ENCODE data around the gene KCNJ6.

The KCNJ6 gene

DNA sequence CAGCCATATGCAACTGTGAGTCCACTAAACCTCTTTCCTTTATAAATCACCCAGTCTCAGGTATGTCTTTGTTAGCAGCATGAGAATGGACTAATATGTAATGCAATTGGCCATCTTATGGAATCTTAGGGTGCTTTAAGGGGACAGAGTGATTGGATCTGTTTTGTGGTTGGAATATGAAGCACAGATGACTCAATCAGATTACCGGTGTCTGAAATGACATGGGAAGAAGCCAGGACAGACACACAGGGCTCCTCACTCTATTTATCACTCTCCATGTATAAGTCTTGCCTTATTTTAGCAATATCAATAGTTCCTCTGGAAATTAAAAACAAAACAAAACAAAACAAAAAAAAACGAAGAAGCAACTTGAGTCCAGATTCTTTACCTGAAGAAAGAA lies 12.9 kb downstream of the KCNJ6 start:
- DNase-seq, result no peak

DNA sequence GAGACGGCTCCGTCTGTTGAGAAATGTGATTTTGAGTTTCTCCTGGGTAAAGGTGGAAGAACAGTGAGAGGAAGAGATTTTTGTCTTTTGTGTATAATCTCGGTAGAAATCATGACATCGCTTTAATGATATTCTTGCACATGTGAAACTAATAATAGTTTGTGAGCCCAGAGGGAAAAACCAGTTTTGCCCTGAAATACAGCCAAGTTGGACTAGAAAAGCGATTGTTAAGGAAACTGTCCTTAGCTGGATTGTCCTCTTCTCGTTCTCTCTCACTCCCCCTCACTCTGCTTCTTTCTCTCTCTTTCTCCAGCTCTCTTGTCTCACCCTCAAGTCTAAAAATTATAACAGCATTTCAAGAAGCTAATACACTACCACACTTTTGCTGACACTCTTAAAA lies 17.1 kb downstream of the KCNJ6 start:
- no peak for DNase-seq

DNA sequence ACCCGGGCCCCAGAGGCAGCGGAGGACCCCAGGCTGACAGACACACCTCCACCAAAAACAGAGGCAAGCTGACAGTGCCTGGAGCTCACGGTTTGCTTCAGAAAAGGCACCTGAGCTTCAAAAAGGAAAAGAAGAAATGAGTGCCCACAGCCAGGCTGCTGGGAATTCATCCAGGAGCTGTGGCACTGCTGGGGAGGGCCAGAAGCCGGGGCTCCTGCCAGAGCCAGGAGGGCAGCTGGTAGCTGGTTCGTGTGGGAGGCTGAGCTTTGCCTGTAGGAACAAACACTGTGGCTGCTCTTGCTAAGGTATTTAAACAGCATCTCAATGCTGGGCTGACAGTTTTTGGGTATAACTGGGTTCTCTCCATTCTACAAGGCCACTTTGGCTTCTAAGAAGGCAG lies 19.5 kb downstream of the KCNJ6 start:
- no peak for DNase-seq

DNA sequence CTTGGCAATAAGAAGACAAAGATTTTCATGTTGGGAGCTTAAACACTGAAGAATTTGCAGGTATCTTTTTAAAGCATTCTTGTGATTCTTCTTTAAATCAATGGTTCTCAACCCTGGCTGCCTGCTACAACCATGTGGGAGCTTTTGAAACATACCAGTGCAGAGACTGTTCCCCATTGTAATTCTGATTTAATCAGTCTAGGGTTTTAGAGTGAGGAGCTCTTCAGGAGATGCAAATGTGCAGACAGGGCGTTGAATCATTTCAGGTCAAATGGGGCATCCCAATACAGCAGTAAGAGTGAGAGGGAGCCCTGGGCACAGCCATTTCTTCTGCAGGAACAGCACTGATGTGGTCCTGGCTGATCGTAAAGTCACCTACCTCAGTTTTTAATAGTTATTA lies 24.3 kb downstream of the KCNJ6 start:
- DNase-seq, result no peak

DNA sequence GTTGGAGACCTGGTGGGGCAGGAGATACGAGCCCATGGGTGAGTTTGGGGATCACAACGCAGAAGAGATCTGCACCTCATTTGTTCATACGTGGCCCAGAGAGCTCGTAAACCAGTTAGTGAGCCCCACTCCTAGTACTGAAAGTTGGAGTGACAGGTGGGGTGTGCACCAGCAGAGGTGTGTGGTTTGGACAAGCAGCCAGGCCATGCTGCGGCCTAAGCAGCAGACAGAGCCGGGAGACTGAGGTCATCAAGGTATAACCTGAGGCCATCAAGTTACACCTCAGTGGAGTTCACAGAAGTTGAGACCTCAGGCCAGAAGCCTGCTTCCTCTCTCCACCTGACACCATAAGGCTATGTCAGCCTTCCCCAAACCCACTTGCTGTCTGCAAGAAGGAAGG lies 27.6 kb downstream of the KCNJ6 start:
- DNase-seq, result no peak

DNA sequence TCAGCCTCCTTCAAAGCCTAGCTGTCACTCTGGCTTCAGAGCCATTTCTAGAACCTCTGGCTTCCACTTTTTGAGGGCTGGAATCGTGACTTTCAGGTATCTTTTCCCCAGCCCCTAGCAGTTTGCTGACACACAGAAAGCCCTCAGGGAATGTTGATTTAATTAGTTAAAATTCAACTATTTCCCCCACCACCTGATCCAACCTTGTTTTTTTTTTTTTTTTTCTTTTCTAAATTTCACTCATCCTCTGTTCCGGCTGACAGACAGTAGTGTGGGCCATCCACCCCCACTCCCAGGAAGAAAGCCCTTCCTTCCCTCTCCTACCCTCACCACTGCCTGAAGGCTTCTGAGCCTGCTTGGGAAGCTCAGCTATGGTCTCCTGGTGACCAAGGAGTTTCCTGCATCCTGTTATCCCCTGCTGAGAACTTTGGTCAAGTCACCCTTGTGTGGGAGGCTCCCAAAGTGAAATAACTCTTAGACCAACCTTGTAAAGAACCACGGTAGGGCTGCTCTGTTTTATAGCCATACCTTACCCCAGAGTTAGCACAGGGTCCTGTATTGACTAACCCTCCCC lies 29.4 kb downstream of the KCNJ6 start:
- DNase-seq, result no peak

DNA sequence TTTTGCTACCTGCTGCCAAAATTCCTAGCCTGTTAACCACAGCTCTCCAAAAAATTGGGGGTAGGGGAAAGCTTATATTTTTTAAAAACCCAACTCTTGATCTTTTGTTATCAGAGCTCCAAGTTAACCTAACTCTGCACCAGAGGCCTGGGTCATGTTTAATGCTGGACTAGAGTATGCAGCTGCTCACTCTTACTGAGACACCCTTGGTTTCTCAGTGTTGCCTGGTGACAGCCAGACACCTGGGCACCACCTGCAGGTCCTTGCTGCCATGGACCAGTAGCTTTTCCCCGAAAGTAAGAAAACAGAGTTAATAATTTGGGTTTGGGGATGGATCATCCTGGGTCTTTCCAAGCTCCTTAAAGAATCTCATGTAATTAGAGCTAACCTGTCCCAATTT lies 30.1 kb downstream of the KCNJ6 start:
- no peak for DNase-seq

DNA sequence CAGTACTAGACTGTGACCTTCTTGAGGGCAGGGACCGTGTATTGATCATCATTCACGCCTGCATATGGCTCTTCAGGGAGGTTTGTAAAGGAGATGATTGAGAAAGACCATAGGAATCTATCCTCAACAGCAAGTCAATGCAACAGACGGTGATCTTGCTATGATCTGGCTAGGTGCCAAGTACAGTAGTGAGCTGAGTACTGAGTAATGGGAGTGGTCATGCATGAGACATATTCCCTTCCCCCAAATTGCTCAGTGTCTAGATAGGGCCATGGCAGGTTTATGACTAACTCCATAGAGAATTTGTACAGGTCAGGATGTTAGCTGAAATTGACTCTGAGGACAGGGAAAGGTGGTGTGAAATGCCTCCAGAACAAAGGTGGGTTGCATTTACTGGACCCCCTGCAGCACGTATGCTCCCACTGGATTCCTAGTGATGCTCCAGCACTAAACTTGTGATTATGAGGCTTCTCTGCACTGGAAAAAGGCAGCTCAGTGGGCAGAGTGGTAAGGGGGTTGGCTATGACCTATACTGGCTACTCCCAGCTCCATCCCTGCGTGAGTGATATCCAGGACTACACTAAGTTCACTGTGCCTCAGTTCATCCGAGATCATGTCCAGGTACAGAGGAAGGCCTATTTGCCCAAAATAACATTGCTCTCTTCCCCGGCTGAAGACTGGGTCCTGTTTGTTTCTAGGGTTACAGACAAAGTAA lies 37.2 kb downstream of the KCNJ6 start:
- no peak for DNase-seq

DNA sequence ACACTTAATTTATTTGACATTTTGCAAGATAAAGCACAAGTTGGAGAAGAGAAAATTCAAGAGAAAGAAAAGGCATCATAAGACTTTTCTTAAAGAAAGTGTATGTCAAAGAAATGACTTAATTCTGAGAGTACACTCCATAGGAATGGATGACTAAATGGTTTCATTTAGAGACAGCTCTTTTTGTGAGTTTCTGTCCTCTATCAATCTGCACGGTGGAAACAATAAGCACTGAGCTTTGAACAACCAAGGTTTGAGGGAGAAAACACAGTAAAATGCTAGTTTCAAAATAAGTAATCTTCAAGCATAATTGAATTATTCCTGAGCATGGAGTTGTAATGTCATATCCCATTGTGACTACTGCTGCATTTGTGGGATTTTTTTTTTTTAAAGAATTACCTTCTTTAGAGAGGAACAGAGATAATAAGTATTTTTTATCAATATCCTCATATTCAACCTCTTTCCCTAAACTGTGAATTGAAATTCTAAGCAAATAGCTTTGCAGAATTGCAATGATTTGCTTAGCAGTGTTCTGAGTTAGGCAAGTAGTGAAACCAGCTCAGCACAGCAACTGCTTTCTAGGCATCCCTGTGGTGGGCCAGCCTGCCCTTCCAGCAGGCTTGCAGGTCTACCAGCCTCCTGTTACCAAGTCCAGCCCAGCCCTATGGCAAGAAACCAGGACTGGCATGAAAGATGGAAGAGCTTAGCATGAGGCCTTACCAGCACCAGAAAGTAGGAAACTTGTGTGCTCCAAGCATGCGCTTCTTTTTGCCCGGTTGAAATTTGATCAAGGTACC lies 38.2 kb downstream of the KCNJ6 start:
- DNase-seq, result no peak

DNA sequence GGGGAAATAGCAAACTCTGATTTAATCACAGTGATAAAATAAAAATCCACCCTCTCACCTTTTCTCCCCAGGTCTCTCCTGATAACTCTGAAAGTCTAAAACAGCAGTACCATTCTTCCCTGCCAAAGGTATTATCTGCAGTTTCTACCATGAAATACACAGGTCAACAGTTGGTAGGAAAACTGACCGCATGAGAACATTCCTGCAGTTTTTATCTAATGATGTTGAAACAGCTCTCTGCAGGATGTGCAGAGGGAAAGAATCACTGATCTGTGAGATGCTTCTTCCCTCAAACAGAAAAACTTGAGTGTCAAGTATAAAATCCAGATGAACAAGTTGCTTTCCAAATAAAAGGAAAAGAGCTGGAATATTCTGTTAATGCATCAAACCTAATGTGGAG lies 39.1 kb downstream of the KCNJ6 start:
- DNase-seq, result no peak

DNA sequence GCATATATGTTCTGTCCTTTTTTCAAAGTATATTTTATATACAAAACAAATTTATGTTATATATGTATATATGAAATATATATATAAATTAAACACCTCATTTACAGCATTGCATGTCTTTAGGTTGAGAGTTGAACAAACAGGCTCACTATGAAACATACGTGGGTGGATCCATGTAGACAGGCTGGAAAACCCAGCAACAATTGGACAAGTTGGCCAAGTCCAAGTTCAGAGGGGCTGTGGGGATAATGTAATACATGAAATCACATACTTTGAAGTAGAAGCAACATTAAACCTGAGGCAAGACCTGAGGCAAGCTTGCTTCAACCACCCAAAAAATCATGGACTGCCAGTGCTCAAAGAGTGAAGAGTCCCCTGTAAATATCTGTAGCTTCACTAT lies 39.7 kb downstream of the KCNJ6 start:
- no peak for DNase-seq

DNA sequence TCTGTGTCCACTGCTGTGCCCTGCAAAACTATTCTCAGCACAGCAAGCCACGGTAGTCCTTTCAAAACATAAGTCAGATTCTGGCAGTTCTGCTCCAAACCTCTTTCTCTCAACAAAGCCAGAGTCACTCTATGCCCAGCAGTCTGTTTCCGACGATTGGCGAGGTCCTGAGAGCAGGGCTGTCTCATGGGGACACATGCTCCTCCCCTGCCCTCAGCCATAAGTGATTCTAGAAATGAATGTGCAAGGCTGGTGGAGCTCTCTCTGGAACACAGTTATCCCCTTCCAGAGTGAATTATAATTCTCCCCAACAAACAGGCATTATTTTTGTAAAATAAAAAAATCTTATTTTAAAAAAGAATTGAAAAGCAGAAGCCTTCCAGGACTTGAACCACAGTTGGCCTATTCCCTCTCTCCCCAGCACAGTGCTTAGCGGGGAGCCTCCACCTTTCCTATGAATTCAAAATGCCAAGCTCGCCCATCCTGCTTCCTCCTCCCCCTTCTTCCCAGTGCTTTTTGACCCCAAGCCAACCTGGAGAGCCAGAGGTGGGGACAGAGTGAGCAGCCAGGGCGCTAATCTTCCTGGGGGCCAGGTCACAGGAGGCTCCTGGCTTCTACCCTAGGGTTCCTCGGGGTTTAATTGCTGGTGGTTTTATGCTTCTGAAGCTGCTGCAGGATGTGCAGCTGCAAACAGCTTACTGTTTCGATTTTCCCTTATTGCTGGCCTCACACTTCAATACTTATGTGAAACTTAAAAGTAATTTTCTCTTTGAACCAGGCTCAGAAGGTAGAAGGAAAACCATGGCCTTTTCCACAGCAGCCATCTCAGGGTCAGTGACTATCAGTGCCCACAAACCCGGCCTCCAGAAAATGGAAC lies 41.1 kb downstream of the KCNJ6 start:
- DNase-seq, result no peak

DNA sequence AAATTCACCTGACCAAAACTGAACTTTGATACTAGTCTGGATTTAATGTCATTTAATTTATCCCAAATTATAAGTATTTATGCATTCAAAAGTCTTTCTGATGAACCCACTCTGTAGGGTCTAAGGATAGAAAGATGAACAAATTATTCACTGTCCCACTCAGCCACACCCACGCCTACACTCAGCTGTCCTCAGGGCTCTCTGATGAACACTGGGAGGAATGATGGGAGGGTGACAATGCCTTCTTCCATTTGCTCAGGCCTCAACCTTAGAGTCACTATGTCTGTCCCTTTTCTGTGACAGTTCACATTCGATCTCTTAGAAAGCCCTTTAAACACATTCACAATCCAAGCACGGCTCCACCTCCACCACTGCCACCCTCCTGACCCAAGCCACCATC lies 41.8 kb downstream of the KCNJ6 start:
- DNase-seq, result no peak

DNA sequence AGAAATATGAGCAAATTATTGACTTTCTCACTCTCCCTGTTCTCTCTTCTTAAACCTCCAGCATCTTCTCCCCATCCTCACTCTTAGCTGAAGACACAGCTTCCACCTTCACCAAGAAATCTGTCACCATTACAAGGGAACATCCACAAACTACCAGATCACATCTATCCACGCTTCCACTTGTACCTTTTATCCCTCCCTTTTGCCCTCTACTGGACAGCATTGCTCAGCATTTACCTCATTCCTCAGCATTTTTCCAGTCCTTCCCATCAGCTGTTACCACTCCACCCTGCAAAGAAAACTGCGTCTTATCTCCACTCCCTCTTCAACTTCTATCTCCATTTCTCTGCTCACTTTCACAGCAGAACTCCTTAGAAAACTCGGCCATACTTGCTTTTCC lies 42.6 kb downstream of the KCNJ6 start:
- DNase-seq, result no peak

DNA sequence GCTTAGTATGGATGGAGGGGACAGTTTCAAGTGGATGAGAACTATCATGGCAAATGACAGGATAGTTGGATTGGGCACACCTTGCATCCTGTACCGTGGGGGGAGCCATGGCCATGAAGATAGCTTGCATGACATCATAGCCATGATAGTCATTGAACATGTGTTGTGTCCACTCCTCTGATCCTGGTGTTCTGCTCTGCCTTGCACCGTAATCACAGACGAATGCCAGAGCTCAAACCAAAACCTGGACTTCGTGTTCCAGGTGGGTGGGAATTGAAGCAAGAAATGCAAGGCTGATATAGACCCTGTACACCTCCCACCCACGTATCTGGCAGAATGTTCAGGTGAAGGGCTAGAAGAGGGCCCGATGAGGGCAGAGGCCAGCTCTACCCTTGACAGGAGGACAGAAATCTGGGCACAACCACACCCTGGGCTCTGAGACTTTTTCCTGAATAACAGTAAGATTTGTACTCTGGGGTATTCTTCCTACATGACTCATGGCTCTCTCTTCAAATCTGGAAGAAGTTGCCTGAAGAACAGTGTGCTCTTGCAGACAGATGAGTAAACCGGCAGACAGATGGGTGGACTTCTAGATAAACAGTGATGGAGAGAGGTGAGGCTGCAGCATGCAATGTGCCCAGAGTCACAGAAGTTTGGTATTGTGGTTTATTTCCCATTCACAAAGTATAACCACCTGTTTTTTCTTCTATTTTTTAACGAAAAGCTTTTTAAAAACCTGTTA lies 45.0 kb downstream of the KCNJ6 start:
- DNase-seq, result no peak

DNA sequence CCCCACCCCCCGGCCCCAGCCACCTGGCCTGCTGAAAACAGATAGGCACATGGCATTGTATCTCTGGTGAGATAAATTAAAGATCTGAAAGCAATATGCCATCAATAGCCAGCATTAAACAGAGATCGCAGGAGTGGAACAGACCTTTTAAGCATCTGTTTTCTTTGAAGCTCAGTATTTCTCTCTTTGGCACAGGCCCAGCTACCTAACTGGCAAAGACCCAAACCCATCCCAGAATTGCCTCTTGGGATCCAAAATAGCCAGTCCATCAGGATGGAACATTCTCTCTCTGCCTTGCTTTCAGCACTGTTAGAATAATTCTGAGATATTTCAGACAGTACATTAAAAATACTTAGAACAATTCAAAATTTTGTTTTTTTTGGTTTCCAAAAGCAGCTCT lies 46.0 kb downstream of the KCNJ6 start:
- DNase-seq, result no peak

DNA sequence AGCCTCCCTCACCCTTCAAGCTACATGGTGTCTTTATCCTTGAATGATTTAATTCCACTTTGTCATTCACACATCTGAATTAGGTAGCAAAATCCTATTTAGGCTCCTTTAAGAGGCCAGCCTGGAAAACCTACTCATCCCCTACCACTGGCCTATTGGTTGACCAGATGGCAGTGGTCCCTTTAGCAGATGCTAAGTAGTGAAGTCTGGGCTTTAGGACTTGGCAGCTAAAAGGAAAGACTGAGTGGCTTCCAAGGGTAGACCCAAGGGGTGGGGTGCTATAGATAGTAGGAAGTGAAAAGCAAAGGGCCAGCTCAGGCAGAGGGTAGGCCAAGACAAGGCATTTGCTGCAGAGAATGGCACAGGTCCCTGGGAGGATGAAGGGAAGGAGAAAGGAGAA lies 46.6 kb downstream of the KCNJ6 start:
- DNase-seq, result no peak

DNA sequence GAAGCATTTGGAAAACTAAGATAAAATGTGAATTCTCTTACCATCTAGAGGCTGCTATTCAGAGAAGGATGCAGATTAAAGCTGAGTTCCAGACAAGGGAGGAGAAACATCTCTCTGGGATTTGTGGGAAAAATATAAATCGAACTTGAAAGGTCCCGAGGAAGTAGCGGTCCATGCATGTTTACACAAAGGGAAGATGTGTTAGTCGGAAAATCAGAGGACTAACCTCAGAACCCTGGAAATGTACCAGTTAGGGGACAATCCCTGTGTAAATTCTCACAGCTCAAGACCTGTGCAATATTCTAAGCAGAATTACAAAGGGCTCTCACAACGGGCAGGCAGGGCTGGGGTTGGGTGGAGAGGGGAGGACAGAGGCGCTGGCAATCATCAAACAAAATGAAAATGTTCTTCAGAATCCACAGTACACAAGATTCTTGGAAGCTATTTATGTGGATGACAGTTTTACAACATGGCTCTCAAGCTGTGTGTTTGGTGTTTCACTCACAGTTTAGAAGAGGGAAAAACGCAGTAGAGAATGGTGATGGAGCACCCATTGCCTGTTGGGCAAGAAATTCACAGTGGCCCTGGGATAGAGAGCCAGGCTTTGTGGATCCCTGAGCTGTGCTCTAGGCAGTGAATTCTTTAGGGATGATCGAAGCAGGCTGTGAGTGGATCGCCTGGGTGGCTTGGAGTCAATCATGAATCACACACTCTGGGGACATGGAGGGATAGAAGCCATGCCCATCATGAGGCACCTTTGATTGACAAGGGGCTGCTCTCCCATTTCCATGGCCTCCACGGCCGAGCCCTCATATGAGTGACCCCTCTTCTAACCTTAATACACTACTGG lies 47.6 kb downstream of the KCNJ6 start:
- no peak for DNase-seq

DNA sequence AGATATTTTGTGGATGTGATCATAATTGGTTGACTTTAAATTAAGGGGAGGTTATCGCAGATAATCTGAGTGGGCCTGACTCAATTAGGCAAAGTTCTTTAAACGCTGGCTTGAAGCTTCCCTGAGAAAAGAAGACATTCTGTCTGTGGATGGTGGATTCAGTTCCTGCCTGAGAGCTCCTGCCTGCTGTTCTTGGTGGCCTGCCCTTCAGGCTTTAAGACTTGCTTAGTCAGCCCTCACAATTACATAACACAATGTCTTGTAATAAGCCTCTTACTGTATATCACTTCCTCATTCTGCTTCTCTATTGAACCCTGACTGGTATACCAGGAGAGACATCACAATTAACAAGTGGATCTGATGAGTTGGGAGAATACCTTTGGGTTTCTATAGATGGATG lies 50.2 kb downstream of the KCNJ6 start:
- no peak for DNase-seq

DNA sequence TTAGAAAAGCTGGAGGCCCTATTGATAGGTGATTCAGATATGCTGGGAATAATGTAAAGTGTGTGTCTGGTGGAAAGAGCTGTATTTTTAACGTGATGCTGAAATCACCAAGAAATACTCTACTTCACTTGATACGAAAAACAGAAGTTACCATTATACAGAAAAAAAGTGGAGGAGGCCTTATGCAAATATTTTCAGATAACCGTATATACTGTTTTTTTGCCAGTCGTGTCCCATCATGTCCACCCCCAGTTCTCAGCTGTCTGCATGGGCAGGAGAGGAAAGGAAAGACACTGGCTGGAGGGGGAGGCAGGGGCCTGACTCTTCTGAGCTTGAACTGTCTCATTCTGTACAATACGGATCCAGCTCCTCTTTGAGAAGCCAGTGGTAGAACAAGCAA lies 51.1 kb downstream of the KCNJ6 start:
- no peak for DNase-seq

DNA sequence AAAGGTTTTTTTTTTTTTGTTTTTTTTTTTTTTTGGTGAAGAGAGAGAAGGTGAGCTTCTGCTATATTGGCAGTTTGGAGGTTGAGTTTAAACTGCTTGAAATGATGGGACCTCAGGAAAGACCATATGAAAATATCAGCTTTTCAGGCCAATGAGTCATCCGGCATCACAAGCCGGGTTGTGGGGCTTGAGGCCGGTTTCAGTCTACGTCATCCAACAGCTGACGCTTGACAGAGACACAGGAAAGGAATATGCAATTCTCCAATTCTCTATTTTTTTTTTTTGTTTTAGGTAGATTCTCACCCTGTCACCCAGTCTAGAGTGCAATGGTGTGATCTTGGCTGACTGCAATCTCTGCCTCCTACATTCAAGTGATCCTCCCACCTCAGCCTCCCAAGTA lies 52.4 kb downstream of the KCNJ6 start:
- DNase-seq, result no peak

DNA sequence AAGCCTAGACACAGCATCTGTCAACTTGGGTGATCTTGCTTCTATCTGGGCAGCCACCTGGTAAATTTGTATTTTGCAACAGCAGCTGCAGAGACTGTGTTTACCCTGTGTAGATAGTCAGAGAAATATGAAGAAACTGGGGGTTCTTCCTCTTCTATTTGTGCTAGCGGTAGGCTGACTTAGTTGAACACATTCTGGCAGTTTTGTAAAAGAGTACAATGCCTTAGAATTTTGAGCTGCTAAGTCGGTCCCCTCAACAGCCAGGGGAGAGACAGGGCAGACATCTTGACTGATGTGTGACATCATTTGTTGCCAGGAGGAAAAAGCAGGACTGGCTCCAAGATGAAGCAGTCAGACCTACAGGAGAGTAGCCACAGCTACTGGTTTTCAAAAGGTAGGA lies 53.7 kb downstream of the KCNJ6 start:
- DNase-seq, result no peak

Data from DMS79 (cell line).